KMS-11 (cell line): ENCODE measurements around the gene TMTC4.

Experiments used
- H2AFZ ChIP-seq: fragments of 200-600 bp; sonication (generic); 2 replicates; pipeline ENCODE4 v1.6.1; 2016; ENCODE audit warnings: antibody characterized with exemption, mixed run types, low read depth
- H3K27ac ChIP-seq: fragments of 200-600 bp; sonication (generic); 2 replicates; pipeline ENCODE4 v1.6.1; 2016; ENCODE audit warnings: mild to moderate bottlenecking, mixed run types
- H3K27me3 ChIP-seq: fragments of 200-600 bp; sonication (generic); 2 replicates; pipeline ENCODE4 v1.6.1; 2017; ENCODE audit warnings: mild to moderate bottlenecking, low read depth, mixed run types, moderate library complexity; ENCODE audit not compliant: insufficient read depth
- H3K36me3 ChIP-seq: fragments of 200-600 bp; sonication (generic); 2 replicates; pipeline ENCODE4 v1.6.1; 2017; ENCODE audit warnings: mild to moderate bottlenecking, mixed run types; ENCODE audit not compliant: insufficient read depth
- H3K4me1 ChIP-seq: fragments of 200-600 bp; sonication (generic); 2 replicates; pipeline ENCODE4 v1.6.1; 2016; ENCODE audit warnings: mild to moderate bottlenecking, low read depth, mixed run types; ENCODE audit not compliant: poor library complexity, severe bottlenecking
- H3K4me2 ChIP-seq: fragments of 200-600 bp; sonication (generic); 2 replicates; pipeline ENCODE4 v1.7.0; 2016; ENCODE audit warnings: mild to moderate bottlenecking, mixed run types
- H3K4me3 ChIP-seq: fragments of 200-600 bp; sonication (generic); IDR thresholded peaks from 2 replicates; pipeline ENCODE4 v1.6.1; 2017; ENCODE audit warnings: low read depth, low read length, mixed read lengths; ENCODE audit not compliant: insufficient read depth
- H3K79me2 ChIP-seq: fragments of 200-600 bp; sonication (generic); 2 replicates; pipeline ENCODE4 v1.6.1; 2016; ENCODE audit warnings: low read depth, mixed run types; ENCODE audit not compliant: insufficient read depth
- H3K9ac ChIP-seq: fragments of 200-600 bp; sonication (generic); 2 replicates; pipeline ENCODE4 v1.6.1; 2016; ENCODE audit warnings: mild to moderate bottlenecking, mixed run types
- H4K20me1 ChIP-seq: fragments of 200-600 bp; sonication (generic); 2 replicates; pipeline ENCODE4 v1.6.1; 2016; ENCODE audit warnings: mild to moderate bottlenecking, mixed run types; ENCODE audit not compliant: insufficient read depth
- TF ChIP-seq, protein P1 (sequence below): fragments of 200-600 bp; sonication (generic); conservative IDR thresholded peaks from 2 replicates; pipeline ENCODE4 v1.6.1; 2017; ENCODE audit warnings: low read depth, mild to moderate bottlenecking, antibody characterized with exemption, low read length, moderate library complexity, mixed read lengths

TMTC4 gene

DNA sequence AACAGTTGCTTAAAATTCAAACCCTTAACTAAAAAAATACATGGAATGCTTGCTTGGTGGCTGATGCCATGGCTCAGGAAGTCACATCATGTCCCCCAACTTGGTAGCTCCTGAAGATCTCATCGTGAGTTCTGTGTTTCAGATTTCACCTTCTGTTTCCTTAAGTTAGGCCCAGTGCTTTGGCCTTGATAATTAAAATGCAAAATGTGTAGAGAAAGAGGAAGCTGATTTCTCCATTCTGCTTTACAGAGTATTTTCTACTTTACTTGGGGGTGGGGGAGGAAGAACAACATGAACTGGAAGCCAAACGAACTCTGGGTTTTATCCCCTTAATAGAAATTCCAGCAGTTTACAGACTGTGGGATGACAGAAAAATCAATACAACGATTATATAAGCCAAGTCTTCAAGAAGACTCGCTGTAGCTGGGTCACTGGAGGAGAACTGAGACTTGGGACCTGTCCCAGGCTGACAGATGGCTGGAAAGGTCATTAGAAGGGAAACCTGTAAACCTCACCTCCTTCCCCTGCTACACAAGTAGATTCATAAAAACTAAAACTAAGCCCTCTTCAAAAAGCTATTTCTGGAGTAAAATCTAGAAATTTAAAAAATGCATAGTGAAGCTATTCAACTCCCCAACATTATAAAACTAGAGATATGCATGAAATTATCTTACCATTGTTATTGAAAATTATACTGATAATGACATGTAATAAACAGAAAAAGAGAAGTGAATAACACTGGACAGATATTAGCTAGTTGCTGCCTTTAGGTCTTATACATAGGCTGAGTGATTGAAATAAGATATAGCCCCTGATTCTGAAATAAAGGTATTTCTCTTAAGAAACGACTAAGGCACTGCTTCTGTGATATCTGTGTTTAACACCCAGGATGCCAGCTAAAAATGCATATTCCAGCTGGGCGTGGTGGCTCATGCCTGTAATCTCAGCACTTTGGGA is 63.9 kb downstream of the TMTC4 start:
- Histone ChIP-seq H3K4me3 (no peak overlapping the region), H2AFZ (no peak overlapping the region), H4K20me1 (no peaks in the 10 kb centered on the region), H3K9ac (no peak overlapping the region), H3K79me2 (no peaks in the 10 kb centered on the region), H3K4me2 (no peak overlapping the region), H3K4me1 (no peaks in the 10 kb centered on the region), H3K27me3 (no peaks in the 10 kb centered on the region), H3K36me3 (no peaks in the 10 kb centered on the region), H3K27ac (no peak overlapping the region)
- TF ChIP-seq, protein P1, sequence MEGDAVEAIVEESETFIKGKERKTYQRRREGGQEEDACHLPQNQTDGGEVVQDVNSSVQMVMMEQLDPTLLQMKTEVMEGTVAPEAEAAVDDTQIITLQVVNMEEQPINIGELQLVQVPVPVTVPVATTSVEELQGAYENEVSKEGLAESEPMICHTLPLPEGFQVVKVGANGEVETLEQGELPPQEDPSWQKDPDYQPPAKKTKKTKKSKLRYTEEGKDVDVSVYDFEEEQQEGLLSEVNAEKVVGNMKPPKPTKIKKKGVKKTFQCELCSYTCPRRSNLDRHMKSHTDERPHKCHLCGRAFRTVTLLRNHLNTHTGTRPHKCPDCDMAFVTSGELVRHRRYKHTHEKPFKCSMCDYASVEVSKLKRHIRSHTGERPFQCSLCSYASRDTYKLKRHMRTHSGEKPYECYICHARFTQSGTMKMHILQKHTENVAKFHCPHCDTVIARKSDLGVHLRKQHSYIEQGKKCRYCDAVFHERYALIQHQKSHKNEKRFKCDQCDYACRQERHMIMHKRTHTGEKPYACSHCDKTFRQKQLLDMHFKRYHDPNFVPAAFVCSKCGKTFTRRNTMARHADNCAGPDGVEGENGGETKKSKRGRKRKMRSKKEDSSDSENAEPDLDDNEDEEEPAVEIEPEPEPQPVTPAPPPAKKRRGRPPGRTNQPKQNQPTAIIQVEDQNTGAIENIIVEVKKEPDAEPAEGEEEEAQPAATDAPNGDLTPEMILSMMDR: no peak

DNA sequence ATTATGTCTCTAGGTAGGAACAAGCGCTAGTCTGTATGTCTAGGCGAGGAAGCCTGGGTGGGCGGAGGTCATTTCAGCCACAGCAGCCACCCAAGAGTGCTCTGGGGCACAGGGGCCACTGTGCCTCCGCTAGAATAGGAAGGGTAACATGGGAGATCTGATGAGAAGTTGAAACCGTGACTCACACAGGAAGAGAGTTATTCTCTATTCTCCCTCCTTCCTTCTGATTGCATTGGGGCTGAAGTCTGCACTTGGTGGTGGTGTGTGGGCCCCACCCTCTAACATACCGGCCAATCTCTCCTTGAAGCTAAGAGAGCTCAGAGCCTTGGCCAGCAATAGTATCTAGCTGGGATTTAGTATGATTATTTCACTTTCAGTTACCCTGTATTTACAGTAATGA is 65.7 kb downstream of the TMTC4 start:
- Histone ChIP-seq H2AFZ (no peak overlapping the region), H3K4me2 (no peak overlapping the region), H4K20me1 (no peaks in the 10 kb centered on the region), H3K79me2 (no peaks in the 10 kb centered on the region), H3K27ac (no peak overlapping the region), H3K4me3 (no peak overlapping the region), H3K9ac (no peak overlapping the region), H3K36me3 (no peaks in the 10 kb centered on the region), H3K4me1 (no peaks in the 10 kb centered on the region), H3K27me3 (no peaks in the 10 kb centered on the region)
- TF ChIP-seq, protein P1: no peak

DNA sequence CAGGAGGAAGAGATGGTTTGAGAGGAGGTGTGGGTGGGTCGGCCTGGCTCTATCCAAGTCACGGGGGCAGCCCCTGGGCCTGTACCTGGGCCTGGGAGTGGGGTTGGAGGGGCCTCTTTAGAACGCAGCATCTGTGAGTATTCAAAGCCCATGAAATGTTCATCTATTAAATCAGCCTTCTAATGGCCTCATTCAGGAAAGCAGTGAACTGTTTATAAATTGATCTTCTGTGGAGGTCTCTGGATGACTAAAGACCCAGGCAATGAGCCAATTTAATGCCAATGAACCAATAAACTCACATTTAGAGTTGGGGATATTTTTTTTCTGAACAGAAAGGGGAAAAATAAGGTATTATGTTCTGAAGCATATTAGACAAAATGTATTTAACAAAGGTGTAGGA is 66.1 kb downstream of the TMTC4 start:
- Histone ChIP-seq H3K36me3 (no peaks in the 10 kb centered on the region), H3K9ac (no peak overlapping the region), H3K4me2 (no peak overlapping the region), H3K27me3 (no peaks in the 10 kb centered on the region), H2AFZ (no peak overlapping the region), H3K27ac (no peak overlapping the region), H3K4me1 (no peaks in the 10 kb centered on the region), H3K4me3 (no peak overlapping the region), H3K79me2 (no peaks in the 10 kb centered on the region), H4K20me1 (no peaks in the 10 kb centered on the region)
- TF ChIP-seq, protein P1: no peak

DNA sequence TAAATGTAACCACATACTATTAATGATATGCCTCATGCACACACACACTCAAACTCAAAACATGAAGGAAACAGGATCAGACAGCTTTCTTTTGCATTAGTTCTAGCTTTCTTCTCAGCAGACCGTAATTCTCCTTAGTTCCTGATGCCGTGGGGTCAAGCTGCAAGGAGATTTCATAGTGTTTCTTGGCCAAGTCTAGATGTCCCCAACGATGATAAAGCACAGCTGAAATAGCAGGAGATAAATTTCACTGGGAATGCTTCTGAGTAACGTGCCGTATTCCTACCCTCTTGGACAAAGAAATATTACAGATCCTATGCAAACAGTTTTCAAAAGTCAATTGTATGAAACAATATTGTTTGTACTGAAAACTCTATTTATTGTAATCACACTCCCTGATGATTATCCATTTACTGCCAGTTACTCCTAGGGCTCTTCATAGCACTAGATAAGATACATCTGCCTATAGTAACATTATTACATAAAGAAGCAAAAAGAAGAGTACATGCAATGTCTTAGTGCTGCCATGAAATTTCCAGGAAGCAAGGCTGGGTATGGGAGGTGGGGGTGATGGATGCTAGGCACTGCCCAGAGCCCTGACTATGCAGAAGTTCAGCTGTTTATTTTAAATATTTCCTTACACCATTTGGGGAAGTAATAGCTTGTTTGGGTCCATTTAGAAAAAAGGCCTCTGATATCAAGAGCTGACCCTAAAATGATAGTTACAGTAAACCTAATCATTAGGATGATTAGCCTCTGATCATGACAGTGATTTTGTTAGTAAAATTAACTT is 69.5 kb downstream of the TMTC4 start:
- H3K36me3 ChIP-seq: no peaks in the 10 kb centered on the region
- H3K27ac ChIP-seq: no peak overlapping the region
- H2AFZ ChIP-seq: no peak overlapping the region

More for the DNA sequence above, 69.5 kb downstream of the TMTC4 start:
- Histone ChIP-seq H4K20me1 (no peaks in the 10 kb centered on the region), H3K4me1 (no peaks in the 10 kb centered on the region), H3K9ac (no peak overlapping the region), H3K4me3 (no peak overlapping the region), H3K4me2 (no peak overlapping the region), H3K27me3 (no peaks in the 10 kb centered on the region), H3K79me2 (no peaks in the 10 kb centered on the region)
- TF ChIP-seq, protein P1: no peak
